Calu3 (cell line): ENCODE data around the gene HRK. TPM values are rescaled to one million over a fixed set of nuclear protein-coding genes. Genes with fewer than 3 reads are reported as not detected.

Experiments used
- BruUV-seq: library from RNA; stranded (reverse); fragments of 400-500 nt; replicated peaks from 2 replicates; lab custom pipeline; 2021; lab: Mats Ljungman, UMichigan
- CTCF ChIA-PET: fragments of 300-600 bp; sonication (Branson Sonifier 250); formaldehyde crosslinking; loops from one replicate; lab custom pipeline; 2022; ENCODE audit warnings: antibody characterized with exemption; lab: Charles Lee
- DNase-seq: peaks from one replicate; pipeline ENCODE4 v3.0.0; 2022
- H3K27ac Mint-ChIP-seq: one replicate; pipeline ENCODE4 v1.8.0; 2022; ENCODE audit warnings: mixed read lengths; ENCODE audit not compliant: unreplicated experiment
- H3K27me3 Mint-ChIP-seq: one replicate; pipeline ENCODE4 v1.8.0; 2022; ENCODE audit warnings: mixed read lengths; ENCODE audit not compliant: unreplicated experiment
- H3K36me3 Mint-ChIP-seq: one replicate; pipeline ENCODE4 v1.8.0; 2022; ENCODE audit warnings: mild to moderate bottlenecking, moderate library complexity, mixed read lengths; ENCODE audit not compliant: insufficient read depth, unreplicated experiment
- H3K4me1 Mint-ChIP-seq: one replicate; pipeline ENCODE4 v1.8.0; 2022; ENCODE audit warnings: mild to moderate bottlenecking, low read depth, mixed read lengths; ENCODE audit not compliant: unreplicated experiment
- H3K4me3 Mint-ChIP-seq: one replicate; pipeline ENCODE4 v1.8.0; 2022; ENCODE audit warnings: mild to moderate bottlenecking, low read depth, moderate library complexity, mixed read lengths; ENCODE audit not compliant: unreplicated experiment
- H3K9me3 Mint-ChIP-seq: one replicate; pipeline ENCODE4 v1.8.0; 2022; ENCODE audit warnings: low read depth, mixed read lengths; ENCODE audit not compliant: unreplicated experiment
- CTCF ChIP-seq: fragments of 200-600 bp; IDR thresholded peaks from one replicate; pipeline ENCODE4 v1.8.0; 2022; ENCODE audit warnings: antibody characterized with exemption; ENCODE audit not compliant: unreplicated experiment
- intact Hi-C: fragments of 100-400 bp; cut with micrococcal nuclease; formaldehyde crosslinking; loops from one replicate; pipeline ENCODE4 v1.10.0; 2022; ENCODE audit not compliant: unreplicated experiment
- total RNA-seq: library from RNA; stranded (reverse); gene quantifications from 2 replicates; pipeline ENCODE4 v1.2.3, GENCODE V29; 2022

Gene HRK
- total RNA-seq, 1 experiment from 2014 or later = not detected

- H3K36me3 Mint-ChIP-seq = no peaks in the 10 kb centered on the region
- peaks cover 63% of the 10 kb centered on the region for H3K27me3 Mint-ChIP-seq
- no peaks in the 10 kb centered on the region for H3K4me1 Mint-ChIP-seq
- TF ChIP-seq CTCF = no peak
- H3K27ac Mint-ChIP-seq = no peak overlapping the region
- intact Hi-C loops = no loop called here
- no peak overlapping the region for H3K4me3 Mint-ChIP-seq
- H3K9me3 Mint-ChIP-seq = no peaks in the 10 kb centered on the region
- no peak for DNase-seq
- BruUV-seq = no TSS peak
- CTCF ChIA-PET = interaction anchor here (0.6 kb wide), 1 partner anchor 17 kb away, joined by 3 read pairs; no protein-coding TSS in a partner anchor
Observed at GRCh38 chr12:116891019-116891418, 9.8 kb upstream of the HRK start.

- no peak for DNase-seq
- H3K9me3 Mint-ChIP-seq = no peaks in the 10 kb centered on the region
- TF ChIP-seq CTCF = no peak
- CTCF ChIA-PET = no interaction called here
- BruUV-seq = no TSS peak
- H3K27ac Mint-ChIP-seq = no peak overlapping the region
- no peaks in the 10 kb centered on the region for H3K4me1 Mint-ChIP-seq
- intact Hi-C loops = no loop called here
- peaks cover 63% of the 10 kb centered on the region for H3K27me3 Mint-ChIP-seq
- H3K4me3 Mint-ChIP-seq = no peak overlapping the region
- H3K36me3 Mint-ChIP-seq = no peaks in the 10 kb centered on the region
Observed at GRCh38 chr12:116890330-116890729, 9.1 kb upstream of the HRK start.

GRCh38 chr12:116887897-116888296 lies 6.7 kb upstream of the HRK start:
- H3K27me3 Mint-ChIP-seq = peaks cover 82% of the 10 kb centered on the region

GRCh38 chr12:116887244-116887643 lies 6.0 kb upstream of the HRK start:
- no TSS peak for BruUV-seq
- H3K36me3 Mint-ChIP-seq = no peaks in the 10 kb centered on the region
- H3K27me3 Mint-ChIP-seq = peaks cover 82% of the 10 kb centered on the region
- TF ChIP-seq CTCF = no peak
- H3K4me3 Mint-ChIP-seq = no peak overlapping the region
- H3K9me3 Mint-ChIP-seq = no peaks in the 10 kb centered on the region
- no peaks in the 10 kb centered on the region for H3K4me1 Mint-ChIP-seq
- no peak overlapping the region for H3K27ac Mint-ChIP-seq
- DNase-seq = no peak
- CTCF ChIA-PET = no interaction called here
- intact Hi-C loops = loop anchor here (10.0 kb wide), 1 partner anchor 152 kb away; the partner anchor contains the start of genes RNFT2 and SPRING1

More at GRCh38 chr12:116887897-116888296, 6.7 kb upstream of the HRK start:
- H3K9me3 Mint-ChIP-seq = no peaks in the 10 kb centered on the region
- CTCF ChIA-PET = no interaction called here
- no peaks in the 10 kb centered on the region for H3K4me1 Mint-ChIP-seq
- H3K4me3 Mint-ChIP-seq = no peak overlapping the region
- no peaks in the 10 kb centered on the region for H3K36me3 Mint-ChIP-seq
- no peak overlapping the region for H3K27ac Mint-ChIP-seq
- no peak for DNase-seq
- no TSS peak for BruUV-seq
- TF ChIP-seq CTCF = no peak
- intact Hi-C loops = loop anchor here (10.0 kb wide), 1 partner anchor 153 kb away; the partner anchor contains the start of genes RNFT2 and SPRING1
